ENCODE results near the gene COASY. TPM values are rescaled to one million over a fixed set of nuclear protein-coding genes. Genes with fewer than 3 reads are reported as not detected.

The COASY gene
- total and polyA plus RNA-seq, 2 experiments from 2014 or later = 60.1 to 72.1 TPM

DNA sequence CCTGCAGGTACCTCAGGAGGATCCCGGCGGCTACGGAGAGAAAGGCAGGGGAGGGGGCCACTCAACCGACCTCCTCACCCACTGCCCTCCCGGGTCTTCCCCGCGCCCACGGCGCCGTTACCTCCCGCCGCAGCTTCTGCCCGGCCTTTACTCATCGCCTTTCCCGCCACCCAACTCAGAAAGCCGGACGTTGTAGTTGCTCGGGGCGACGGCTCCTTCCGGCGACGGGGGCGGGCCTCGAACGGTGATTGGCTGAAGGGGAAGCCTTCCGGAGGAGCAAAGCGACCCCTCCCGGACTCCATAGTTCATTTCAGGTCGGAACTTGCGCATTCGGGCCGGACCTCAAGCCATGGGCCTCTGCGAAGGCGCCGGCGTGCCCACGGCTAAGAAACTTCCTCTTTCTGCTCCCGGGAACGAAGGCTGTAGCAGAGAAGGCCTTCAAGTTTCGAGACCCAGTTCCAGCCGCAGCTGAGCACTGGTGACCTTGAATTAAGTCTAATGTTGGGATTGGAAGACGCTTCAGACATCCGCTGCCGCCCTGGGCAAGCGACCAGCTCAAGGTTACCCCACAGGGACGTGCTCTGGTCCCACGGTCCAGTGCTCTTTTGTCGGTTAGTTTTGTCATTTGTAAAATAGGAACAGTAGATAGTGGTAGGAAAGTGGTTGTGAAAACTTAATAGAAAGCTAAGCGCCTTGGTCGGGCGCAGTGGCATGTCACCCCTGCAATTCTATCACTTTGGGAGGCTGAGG lies 15.8 kb downstream of the COASY start, which contains the start of gene PSMC3IP:
Gene PSMC3IP, minus strand, starts transcription at position 198 of the 750 bp plus-strand sequence. Its CDS starts 43 bp downstream, at position 155.
- H3K27me3 Mint-ChIP-seq (ENCODE audit: insufficient read depth, low read depth, poor library complexity) = peaks cover 14% of the 10 kb centered on the region
- Histone ChIP-seq H3K4me3 (peak within 1 kb of the TSS; percentile 86), H3K9me2 (ENCODE audit: insufficient read depth) (no peaks in the 10 kb centered on the region), H2AFZ (peak within 1 kb of the TSS; percentile 80; the same call in 1 of the 2 replicates), H3K4me1 (ENCODE audit: insufficient read depth) (peaks cover 8% of the 10 kb centered on the region), H3K4me2 (peak within 1 kb of the TSS; percentile 85), H4K20me1 (replicated peaks; ENCODE audit: insufficient read depth) (peaks cover 10% of the 10 kb centered on the region; the same call in 1 of the 2 replicates), H3K79me2 (replicated peaks; ENCODE audit: insufficient read depth) (peaks cover 19% of the 10 kb centered on the region), H3K36me3 (ENCODE audit: insufficient read depth) (peaks cover 25% of the 10 kb centered on the region), H3F3A (replicated peaks; ENCODE audit: low read depth) (peaks cover 40% of the 10 kb centered on the region), H3K27ac (ENCODE audit: low read depth) (peak within 1 kb of the TSS; percentile 79), H3K27me3 (ENCODE audit: insufficient read depth) (no peaks in the 10 kb centered on the region)
- ATAC-seq (peak; percentile 86), DNase-seq (ENCODE audit: low spot score) (peak; percentile 99)
- no peak for TF ChIP-seq ZNF331 (CRISPR knock-in tag; IDR thresholded peaks at IDR 0.05; ENCODE audit: low read depth)
- TF ChIP-seq CREB1 (CRISPR knock-in tag; IDR thresholded peaks at IDR 0.05; ENCODE audit: low read depth) = peak; percentile 67
- TF ChIP-seq, protein P1, sequence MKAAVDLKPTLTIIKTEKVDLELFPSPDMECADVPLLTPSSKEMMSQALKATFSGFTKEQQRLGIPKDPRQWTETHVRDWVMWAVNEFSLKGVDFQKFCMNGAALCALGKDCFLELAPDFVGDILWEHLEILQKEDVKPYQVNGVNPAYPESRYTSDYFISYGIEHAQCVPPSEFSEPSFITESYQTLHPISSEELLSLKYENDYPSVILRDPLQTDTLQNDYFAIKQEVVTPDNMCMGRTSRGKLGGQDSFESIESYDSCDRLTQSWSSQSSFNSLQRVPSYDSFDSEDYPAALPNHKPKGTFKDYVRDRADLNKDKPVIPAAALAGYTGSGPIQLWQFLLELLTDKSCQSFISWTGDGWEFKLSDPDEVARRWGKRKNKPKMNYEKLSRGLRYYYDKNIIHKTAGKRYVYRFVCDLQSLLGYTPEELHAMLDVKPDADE (IDR thresholded peaks at IDR 0.05) = peak; percentile 61
- TF ChIP-seq EZH2phosphoT487 (IDR thresholded peaks at IDR 0.05; ENCODE audit: unreplicated experiment) = no peak
- no peak for TF ChIP-seq ZNF114 (CRISPR knock-in tag; IDR thresholded peaks at IDR 0.05)
- peak; percentile 89 for TF ChIP-seq POLR2AphosphoS5 (IDR thresholded peaks at IDR 0.05; ENCODE audit: low read depth)
- no peak for TF ChIP-seq NANOG (IDR thresholded peaks at IDR 0.05; ENCODE audit: borderline replicate concordance)
- TF ChIP-seq, protein P2, sequence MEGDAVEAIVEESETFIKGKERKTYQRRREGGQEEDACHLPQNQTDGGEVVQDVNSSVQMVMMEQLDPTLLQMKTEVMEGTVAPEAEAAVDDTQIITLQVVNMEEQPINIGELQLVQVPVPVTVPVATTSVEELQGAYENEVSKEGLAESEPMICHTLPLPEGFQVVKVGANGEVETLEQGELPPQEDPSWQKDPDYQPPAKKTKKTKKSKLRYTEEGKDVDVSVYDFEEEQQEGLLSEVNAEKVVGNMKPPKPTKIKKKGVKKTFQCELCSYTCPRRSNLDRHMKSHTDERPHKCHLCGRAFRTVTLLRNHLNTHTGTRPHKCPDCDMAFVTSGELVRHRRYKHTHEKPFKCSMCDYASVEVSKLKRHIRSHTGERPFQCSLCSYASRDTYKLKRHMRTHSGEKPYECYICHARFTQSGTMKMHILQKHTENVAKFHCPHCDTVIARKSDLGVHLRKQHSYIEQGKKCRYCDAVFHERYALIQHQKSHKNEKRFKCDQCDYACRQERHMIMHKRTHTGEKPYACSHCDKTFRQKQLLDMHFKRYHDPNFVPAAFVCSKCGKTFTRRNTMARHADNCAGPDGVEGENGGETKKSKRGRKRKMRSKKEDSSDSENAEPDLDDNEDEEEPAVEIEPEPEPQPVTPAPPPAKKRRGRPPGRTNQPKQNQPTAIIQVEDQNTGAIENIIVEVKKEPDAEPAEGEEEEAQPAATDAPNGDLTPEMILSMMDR (conservative IDR thresholded peaks at IDR 0.05; ENCODE audit: low read depth in 2 of 2) = peak; percentile 16 to 52; a peak in 3 of 4 replicates
- TF ChIP-seq, protein P3, sequence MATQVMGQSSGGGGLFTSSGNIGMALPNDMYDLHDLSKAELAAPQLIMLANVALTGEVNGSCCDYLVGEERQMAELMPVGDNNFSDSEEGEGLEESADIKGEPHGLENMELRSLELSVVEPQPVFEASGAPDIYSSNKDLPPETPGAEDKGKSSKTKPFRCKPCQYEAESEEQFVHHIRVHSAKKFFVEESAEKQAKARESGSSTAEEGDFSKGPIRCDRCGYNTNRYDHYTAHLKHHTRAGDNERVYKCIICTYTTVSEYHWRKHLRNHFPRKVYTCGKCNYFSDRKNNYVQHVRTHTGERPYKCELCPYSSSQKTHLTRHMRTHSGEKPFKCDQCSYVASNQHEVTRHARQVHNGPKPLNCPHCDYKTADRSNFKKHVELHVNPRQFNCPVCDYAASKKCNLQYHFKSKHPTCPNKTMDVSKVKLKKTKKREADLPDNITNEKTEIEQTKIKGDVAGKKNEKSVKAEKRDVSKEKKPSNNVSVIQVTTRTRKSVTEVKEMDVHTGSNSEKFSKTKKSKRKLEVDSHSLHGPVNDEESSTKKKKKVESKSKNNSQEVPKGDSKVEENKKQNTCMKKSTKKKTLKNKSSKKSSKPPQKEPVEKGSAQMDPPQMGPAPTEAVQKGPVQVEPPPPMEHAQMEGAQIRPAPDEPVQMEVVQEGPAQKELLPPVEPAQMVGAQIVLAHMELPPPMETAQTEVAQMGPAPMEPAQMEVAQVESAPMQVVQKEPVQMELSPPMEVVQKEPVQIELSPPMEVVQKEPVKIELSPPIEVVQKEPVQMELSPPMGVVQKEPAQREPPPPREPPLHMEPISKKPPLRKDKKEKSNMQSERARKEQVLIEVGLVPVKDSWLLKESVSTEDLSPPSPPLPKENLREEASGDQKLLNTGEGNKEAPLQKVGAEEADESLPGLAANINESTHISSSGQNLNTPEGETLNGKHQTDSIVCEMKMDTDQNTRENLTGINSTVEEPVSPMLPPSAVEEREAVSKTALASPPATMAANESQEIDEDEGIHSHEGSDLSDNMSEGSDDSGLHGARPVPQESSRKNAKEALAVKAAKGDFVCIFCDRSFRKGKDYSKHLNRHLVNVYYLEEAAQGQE (IDR thresholded peaks at IDR 0.05; ENCODE audit: unreplicated experiment) = no peak
- TF ChIP-seq EZH2 (IDR thresholded peaks at IDR 0.05; ENCODE audit: low read depth, unreplicated experiment) = no peak
- no peak for TF ChIP-seq JUNB (IDR thresholded peaks at IDR 0.05; ENCODE audit: unreplicated experiment)
- TF ChIP-seq, protein P4, sequence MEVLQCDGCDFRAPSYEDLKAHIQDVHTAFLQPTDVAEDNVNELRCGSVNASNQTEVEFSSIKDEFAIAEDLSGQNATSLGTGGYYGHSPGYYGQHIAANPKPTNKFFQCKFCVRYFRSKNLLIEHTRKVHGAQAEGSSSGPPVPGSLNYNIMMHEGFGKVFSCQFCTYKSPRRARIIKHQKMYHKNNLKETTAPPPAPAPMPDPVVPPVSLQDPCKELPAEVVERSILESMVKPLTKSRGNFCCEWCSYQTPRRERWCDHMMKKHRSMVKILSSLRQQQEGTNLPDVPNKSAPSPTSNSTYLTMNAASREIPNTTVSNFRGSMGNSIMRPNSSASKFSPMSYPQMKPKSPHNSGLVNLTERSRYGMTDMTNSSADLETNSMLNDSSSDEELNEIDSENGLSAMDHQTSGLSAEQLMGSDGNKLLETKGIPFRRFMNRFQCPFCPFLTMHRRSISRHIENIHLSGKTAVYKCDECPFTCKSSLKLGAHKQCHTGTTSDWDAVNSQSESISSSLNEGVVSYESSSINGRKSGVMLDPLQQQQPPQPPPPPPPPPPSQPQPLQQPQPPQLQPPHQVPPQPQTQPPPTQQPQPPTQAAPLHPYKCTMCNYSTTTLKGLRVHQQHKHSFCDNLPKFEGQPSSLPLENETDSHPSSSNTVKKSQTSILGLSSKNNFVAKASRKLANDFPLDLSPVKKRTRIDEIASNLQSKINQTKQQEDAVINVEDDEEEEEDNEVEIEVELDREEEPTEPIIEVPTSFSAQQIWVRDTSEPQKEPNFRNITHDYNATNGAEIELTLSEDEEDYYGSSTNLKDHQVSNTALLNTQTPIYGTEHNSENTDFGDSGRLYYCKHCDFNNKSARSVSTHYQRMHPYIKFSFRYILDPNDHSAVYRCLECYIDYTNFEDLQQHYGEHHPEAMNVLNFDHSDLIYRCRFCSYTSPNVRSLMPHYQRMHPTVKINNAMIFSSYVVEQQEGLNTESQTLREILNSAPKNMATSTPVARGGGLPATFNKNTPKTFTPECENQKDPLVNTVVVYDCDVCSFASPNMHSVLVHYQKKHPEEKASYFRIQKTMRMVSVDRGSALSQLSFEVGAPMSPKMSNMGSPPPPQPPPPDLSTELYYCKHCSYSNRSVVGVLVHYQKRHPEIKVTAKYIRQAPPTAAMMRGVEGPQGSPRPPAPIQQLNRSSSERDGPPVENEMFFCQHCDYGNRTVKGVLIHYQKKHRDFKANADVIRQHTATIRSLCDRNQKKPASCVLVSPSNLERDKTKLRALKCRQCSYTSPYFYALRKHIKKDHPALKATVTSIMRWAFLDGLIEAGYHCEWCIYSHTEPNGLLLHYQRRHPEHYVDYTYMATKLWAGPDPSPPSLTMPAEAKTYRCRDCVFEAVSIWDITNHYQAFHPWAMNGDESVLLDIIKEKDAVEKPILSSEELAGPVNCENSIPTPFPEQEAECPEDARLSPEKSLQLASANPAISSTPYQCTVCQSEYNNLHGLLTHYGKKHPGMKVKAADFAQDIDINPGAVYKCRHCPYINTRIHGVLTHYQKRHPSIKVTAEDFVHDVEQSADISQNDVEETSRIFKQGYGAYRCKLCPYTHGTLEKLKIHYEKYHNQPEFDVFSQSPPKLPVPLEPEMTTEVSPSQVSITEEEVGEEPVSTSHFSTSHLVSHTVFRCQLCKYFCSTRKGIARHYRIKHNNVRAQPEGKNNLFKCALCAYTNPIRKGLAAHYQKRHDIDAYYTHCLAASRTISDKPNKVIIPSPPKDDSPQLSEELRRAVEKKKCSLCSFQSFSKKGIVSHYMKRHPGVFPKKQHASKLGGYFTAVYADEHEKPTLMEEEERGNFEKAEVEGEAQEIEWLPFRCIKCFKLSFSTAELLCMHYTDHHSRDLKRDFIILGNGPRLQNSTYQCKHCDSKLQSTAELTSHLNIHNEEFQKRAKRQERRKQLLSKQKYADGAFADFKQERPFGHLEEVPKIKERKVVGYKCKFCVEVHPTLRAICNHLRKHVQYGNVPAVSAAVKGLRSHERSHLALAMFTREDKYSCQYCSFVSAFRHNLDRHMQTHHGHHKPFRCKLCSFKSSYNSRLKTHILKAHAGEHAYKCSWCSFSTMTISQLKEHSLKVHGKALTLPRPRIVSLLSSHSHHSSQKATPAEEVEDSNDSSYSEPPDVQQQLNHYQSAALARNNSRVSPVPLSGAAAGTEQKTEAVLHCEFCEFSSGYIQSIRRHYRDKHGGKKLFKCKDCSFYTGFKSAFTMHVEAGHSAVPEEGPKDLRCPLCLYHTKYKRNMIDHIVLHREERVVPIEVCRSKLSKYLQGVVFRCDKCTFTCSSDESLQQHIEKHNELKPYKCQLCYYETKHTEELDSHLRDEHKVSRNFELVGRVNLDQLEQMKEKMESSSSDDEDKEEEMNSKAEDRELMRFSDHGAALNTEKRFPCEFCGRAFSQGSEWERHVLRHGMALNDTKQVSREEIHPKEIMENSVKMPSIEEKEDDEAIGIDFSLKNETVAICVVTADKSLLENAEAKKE (CRISPR knock-in tag; IDR thresholded peaks at IDR 0.05) = no peak
- TF ChIP-seq STAT1 (IDR thresholded peaks at IDR 0.05; ENCODE audit: unreplicated experiment) = no peak
- peak within 1 kb of the TSS; percentile 93 for H3K27ac Mint-ChIP-seq
- peaks cover 55% of the 10 kb centered on the region for H3K36me3 Mint-ChIP-seq (ENCODE audit: low read depth)
- peak within 1 kb of the TSS; percentile 93 for H3K4me3 Mint-ChIP-seq
- no peaks in the 10 kb centered on the region for H3K9me3 Mint-ChIP-seq
- peaks cover 21% of the 10 kb centered on the region for H3K4me1 Mint-ChIP-seq

Measured in GM23338 (cell line).